Smooth muscle cell (in vitro differentiated cells): ENCODE measurements around the gene C3orf20. TPM values are rescaled to one million over a fixed set of nuclear protein-coding genes. Genes with fewer than 3 reads are reported as not detected.

Source experiments
- DNase-seq: peaks from one replicate; lab custom pipeline; 2025; ENCODE audit not compliant: unreplicated experiment; lab: John Stamatoyannopoulos, UW
- H2AFZ ChIP-seq: fragments of 200-600 bp; sonication (generic); 2 replicates; pipeline ENCODE4 v1.6.0; 2016; ENCODE audit warnings: antibody characterized with exemption, low read depth, mild to moderate bottlenecking
- H3F3A ChIP-seq: fragments of 200-600 bp; sonication (generic); 2 replicates; pipeline ENCODE4 v1.6.0; 2017; ENCODE audit warnings: antibody characterized with exemption, low read depth
- H3K27ac ChIP-seq: fragments of 200-600 bp; sonication (generic); 2 replicates; pipeline ENCODE4 v1.5.1; 2016; ENCODE audit warnings: low read depth, mild to moderate bottlenecking
- H3K27me3 ChIP-seq: fragments of 200-600 bp; sonication (generic); 2 replicates; pipeline ENCODE4 v1.6.1; 2016; ENCODE audit warnings: low read depth, mild to moderate bottlenecking
- H3K36me3 ChIP-seq: fragments of 200-600 bp; sonication (generic); 2 replicates; pipeline ENCODE4 v1.5.1; 2016; ENCODE audit warnings: low read depth
- H3K4me1 ChIP-seq: fragments of 200-600 bp; sonication (generic); 2 replicates; pipeline ENCODE4 v1.5.1; 2016; ENCODE audit warnings: low read depth
- H3K4me2 ChIP-seq: fragments of 200-600 bp; sonication (generic); 2 replicates; pipeline ENCODE4 v1.6.0; 2016; ENCODE audit warnings: mild to moderate bottlenecking
- H3K4me3 ChIP-seq: fragments of 200-600 bp; sonication (generic); 2 replicates; pipeline ENCODE4 v1.5.1; 2016; ENCODE audit warnings: mild to moderate bottlenecking
- H3K79me2 ChIP-seq: fragments of 200-600 bp; sonication (generic); 2 replicates; pipeline ENCODE4 v1.6.0; 2016; ENCODE audit warnings: low read depth, mild to moderate bottlenecking
- H3K9ac ChIP-seq: fragments of 200-600 bp; sonication (generic); 2 replicates; pipeline ENCODE4 v1.6.0; 2016; ENCODE audit warnings: low read depth
- H3K9me3 ChIP-seq: fragments of 200-600 bp; sonication (generic); replicated peaks from 2 replicates; pipeline ENCODE4 v1.5.1; 2016; ENCODE audit warnings: low read depth
- H4K20me1 ChIP-seq: fragments of 200-600 bp; sonication (generic); 2 replicates; pipeline ENCODE4 v1.6.0; 2016; ENCODE audit warnings: low read depth
- WGBS: methylation state at CpG from one replicate; pipeline ENCODE4 v1.1.7; 2016; ENCODE audit warnings: low lambda C conversion rate; 5-methylcytosine and 5-hydroxymethylcytosine counted together
- polyA plus RNA-seq: library from polyadenylated mRNA; unstranded; fragments of >200 nt; fragmentation: Nextera tagmentation; extraction: Ambion mirVana; gene quantifications from 2 replicates; pipeline ENCODE4 v1.2.1, GENCODE V29; 2016
- total RNA-seq: library from RNA; depleted of rRNA; stranded (reverse); fragments of >200 nt; gene quantifications from 2 replicates; pipeline ENCODE4 v1.2.3, GENCODE V29; 2014
- TF ChIP-seq, protein P1 (sequence below): fragments of 200-600 bp; sonication (generic); IDR thresholded peaks from 2 replicates; pipeline ENCODE4 v1.5.1; 2017; ENCODE audit warnings: borderline replicate concordance, mild to moderate bottlenecking, antibody characterized with exemption; ENCODE audit not compliant: insufficient read depth, poor library complexity, severe bottlenecking

The C3orf20 gene
- total RNA-seq (not detected in 2 replicates), polyA plus RNA-seq (0.07 TPM in 1 of 2 replicates, not detected in the other)

GRCh38 chr3:14674841-14675240 is at the start of gene C3orf20:
TSS of gene C3orf20 (plus strand) at chr3:14675141. CDS start at chr3:14682714, 7,573 bp downstream.
- Histone ChIP-seq H3K4me1 (no peaks in the 10 kb centered on the region), H3K9ac (no peak within 1 kb of the TSS), H3K27ac (no peak within 1 kb of the TSS), H3K79me2 (no peaks in the 10 kb centered on the region), H3K4me3 (no peak within 1 kb of the TSS), H3K4me2 (no peak within 1 kb of the TSS), H3K27me3 (no peaks in the 10 kb centered on the region), H3F3A (peaks cover 8% of the 10 kb centered on the region), H3K9me3 (no peaks in the 10 kb centered on the region), H3K36me3 (peaks cover 9% of the 10 kb centered on the region), H4K20me1 (no peaks in the 10 kb centered on the region), H2AFZ (no peak within 1 kb of the TSS)
- TF ChIP-seq, protein P1, sequence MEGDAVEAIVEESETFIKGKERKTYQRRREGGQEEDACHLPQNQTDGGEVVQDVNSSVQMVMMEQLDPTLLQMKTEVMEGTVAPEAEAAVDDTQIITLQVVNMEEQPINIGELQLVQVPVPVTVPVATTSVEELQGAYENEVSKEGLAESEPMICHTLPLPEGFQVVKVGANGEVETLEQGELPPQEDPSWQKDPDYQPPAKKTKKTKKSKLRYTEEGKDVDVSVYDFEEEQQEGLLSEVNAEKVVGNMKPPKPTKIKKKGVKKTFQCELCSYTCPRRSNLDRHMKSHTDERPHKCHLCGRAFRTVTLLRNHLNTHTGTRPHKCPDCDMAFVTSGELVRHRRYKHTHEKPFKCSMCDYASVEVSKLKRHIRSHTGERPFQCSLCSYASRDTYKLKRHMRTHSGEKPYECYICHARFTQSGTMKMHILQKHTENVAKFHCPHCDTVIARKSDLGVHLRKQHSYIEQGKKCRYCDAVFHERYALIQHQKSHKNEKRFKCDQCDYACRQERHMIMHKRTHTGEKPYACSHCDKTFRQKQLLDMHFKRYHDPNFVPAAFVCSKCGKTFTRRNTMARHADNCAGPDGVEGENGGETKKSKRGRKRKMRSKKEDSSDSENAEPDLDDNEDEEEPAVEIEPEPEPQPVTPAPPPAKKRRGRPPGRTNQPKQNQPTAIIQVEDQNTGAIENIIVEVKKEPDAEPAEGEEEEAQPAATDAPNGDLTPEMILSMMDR = no peak
- WGBS = 90% methylated on average over 7 of the region's 7 CpGs
- DNase-seq = no peak

- H3K9ac ChIP-seq = no peak overlapping the region
- no peaks in the 10 kb centered on the region for H3K79me2 ChIP-seq
- no peaks in the 10 kb centered on the region for H3K9me3 ChIP-seq
- no peak for DNase-seq
- H3F3A ChIP-seq = no peaks in the 10 kb centered on the region
- no peak overlapping the region for H3K27ac ChIP-seq
- peaks cover 4% of the 10 kb centered on the region for H3K4me1 ChIP-seq
- H3K4me3 ChIP-seq = no peak overlapping the region
- H2AFZ ChIP-seq = no peak overlapping the region
- H3K27me3 ChIP-seq = no peaks in the 10 kb centered on the region
- WGBS = 72% methylated on average over 6 of the region's 6 CpGs
- no peak overlapping the region for H3K4me2 ChIP-seq
- TF ChIP-seq, protein P1 = no peak
- no peaks in the 10 kb centered on the region for H3K36me3 ChIP-seq
- no peaks in the 10 kb centered on the region for H4K20me1 ChIP-seq
Observed at GRCh38 chr3:14625443-14625842, 49.5 kb upstream of the C3orf20 start.

GRCh38 chr3:14627815-14628214 is 47.1 kb upstream of the C3orf20 start:
- no peaks in the 10 kb centered on the region for H3F3A ChIP-seq
- TF ChIP-seq, protein P1 = no peak
- H2AFZ ChIP-seq = no peak overlapping the region
- H3K4me2 ChIP-seq = no peak overlapping the region
- H3K36me3 ChIP-seq = no peaks in the 10 kb centered on the region
- DNase-seq = no peak
- WGBS = 89% methylated on average over 6 of the region's 6 CpGs
- H3K27ac ChIP-seq = no peak overlapping the region
- H3K79me2 ChIP-seq = no peaks in the 10 kb centered on the region
- no peaks in the 10 kb centered on the region for H4K20me1 ChIP-seq
- H3K4me1 ChIP-seq = peaks cover 4% of the 10 kb centered on the region
- no peaks in the 10 kb centered on the region for H3K27me3 ChIP-seq
- no peaks in the 10 kb centered on the region for H3K9me3 ChIP-seq
- H3K4me3 ChIP-seq = no peak overlapping the region
- no peak overlapping the region for H3K9ac ChIP-seq

DNA sequence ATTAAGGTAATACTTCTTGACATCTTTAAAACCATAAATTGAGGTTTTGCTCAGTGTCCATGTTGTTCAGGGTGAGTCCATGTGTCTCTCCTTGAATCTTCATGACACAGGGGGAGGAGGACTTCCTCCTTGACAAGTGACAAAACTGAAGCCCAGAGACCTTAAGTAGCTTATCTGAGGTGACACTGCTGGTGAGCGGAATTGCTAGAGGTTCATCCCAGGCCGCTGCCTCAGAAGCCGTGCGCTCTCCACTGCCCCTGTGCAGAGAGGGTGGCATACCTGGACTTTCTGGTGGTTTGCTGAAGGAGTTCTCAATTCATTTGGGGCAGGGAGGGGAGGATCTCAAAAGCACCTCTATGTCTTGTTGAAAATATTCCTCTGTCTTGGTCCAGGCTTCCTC is 46.5 kb upstream of the C3orf20 start:
- peaks cover 4% of the 10 kb centered on the region for H3K4me1 ChIP-seq
- H4K20me1 ChIP-seq = no peaks in the 10 kb centered on the region
- no peaks in the 10 kb centered on the region for H3F3A ChIP-seq
- H3K27ac ChIP-seq = no peak overlapping the region
- no peaks in the 10 kb centered on the region for H3K36me3 ChIP-seq
- TF ChIP-seq, protein P1 = no peak
- no peak overlapping the region for H2AFZ ChIP-seq
- WGBS = 100% methylated on average over 4 of the region's 4 CpGs
- no peaks in the 10 kb centered on the region for H3K27me3 ChIP-seq
- H3K4me3 ChIP-seq = no peak overlapping the region
- no peaks in the 10 kb centered on the region for H3K9me3 ChIP-seq
- DNase-seq = no peak
- no peak overlapping the region for H3K4me2 ChIP-seq
- H3K79me2 ChIP-seq = no peaks in the 10 kb centered on the region
- no peak overlapping the region for H3K9ac ChIP-seq
